Mucosa of stomach (tissue), 1 donor: Measurements from ENCODE around the gene MC1R.

Source experiments
- H3K27me3 ChIP-seq: one replicate; pipeline ENCODE4 v1.7.0; 2013; ENCODE audit warnings: mild to moderate bottlenecking, low read length; ENCODE audit not compliant: control insufficient read depth, insufficient read depth
- H3K36me3 ChIP-seq: one replicate; pipeline ENCODE4 v1.7.0; 2013; ENCODE audit warnings: low read length; ENCODE audit not compliant: control insufficient read depth, insufficient read depth
- H3K4me1 ChIP-seq: one replicate; pipeline ENCODE4 v1.7.0; 2013; ENCODE audit warnings: mild to moderate bottlenecking, low read length; ENCODE audit not compliant: control insufficient read depth, insufficient read depth
- H3K4me3 ChIP-seq: one replicate; pipeline ENCODE4 v1.7.0; 2013; ENCODE audit warnings: low read length
- H3K9ac ChIP-seq: one replicate; pipeline ENCODE4 v1.7.0; 2013; ENCODE audit warnings: mild to moderate bottlenecking, low read length, moderate library complexity
- H3K9me3 ChIP-seq: one replicate; pipeline ENCODE4 v1.7.0; 2013; ENCODE audit warnings: mild to moderate bottlenecking, low read length, moderate library complexity; ENCODE audit not compliant: control insufficient read depth
- donor health status: Pancreatic carcinoma.

The MC1R gene

GRCh38 chr16:89953671-89954406, 35.2 kb downstream of the MC1R start:
- no peaks in the 10 kb centered on the region for H3K9me3 ChIP-seq
- no peaks in the 10 kb centered on the region for H3K36me3 ChIP-seq
- peaks cover 6% of the 10 kb centered on the region for H3K4me1 ChIP-seq
- H3K27me3 ChIP-seq = no peaks in the 10 kb centered on the region
- no peak overlapping the region for H3K9ac ChIP-seq
- H3K4me3 ChIP-seq = no peak overlapping the region

DNA sequence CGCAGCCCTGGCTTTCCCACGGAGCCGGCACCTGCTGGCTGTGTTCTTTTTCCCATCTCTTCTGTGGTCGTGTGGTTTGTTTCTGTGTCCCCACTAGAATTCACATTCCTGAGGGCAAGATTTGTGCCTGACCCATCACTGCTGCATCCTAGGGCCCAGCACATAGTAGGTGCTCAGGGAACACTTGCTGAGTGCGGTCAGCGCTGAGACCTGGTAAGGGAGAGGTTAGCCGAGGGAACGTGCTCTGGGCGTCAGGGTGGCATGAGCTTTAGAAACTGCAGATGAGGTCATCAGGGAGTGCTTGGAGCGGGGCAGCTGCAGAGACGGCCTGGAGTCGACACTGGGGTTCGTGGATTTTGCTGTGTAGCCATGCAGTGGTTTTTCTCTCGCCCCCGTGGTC, 35.8 kb downstream of the MC1R start:
- Histone ChIP-seq H3K4me1 (peaks cover 2% of the 10 kb centered on the region), H3K4me3 (no peak overlapping the region), H3K36me3 (no peaks in the 10 kb centered on the region), H3K27me3 (no peaks in the 10 kb centered on the region), H3K9ac (no peak overlapping the region), H3K9me3 (no peaks in the 10 kb centered on the region)

DNA sequence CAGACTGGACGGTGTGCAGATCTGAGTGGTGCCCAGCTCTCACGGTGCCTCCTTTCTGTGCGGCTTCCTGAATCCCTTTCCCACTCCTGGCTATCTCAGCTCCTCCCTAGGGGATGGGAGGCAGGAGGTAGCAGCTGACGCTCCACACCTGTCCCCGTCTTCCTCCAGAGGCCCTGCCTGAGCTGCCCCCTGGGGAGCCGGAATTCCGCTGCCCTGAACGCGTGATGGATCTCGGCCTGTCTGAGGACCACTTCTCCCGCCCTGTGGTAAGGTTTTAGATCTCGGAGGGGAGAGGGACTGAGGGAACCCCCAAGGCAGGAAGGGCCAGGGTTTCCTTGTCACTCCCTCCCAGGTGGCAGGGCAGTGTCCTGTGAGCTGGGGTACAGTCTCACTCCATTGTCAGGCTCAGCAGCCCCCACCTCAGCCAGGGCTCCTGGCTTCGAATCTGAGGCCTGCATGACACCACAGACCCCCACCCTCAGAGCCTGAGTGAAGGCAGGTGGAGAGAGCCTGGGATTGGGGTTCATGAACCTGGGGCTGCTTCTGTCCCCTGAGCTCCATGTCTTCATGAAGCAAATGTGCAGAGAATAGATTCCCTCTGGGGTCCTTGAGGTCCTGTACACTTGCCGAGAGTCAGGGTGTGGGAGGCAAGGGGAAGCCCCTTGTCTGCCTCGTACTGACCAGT, 36.5 kb downstream of the MC1R start:
- no peaks in the 10 kb centered on the region for H3K27me3 ChIP-seq
- no peaks in the 10 kb centered on the region for H3K36me3 ChIP-seq
- no peaks in the 10 kb centered on the region for H3K9me3 ChIP-seq
- no peak overlapping the region for H3K9ac ChIP-seq
- no peak overlapping the region for H3K4me3 ChIP-seq
- no peaks in the 10 kb centered on the region for H3K4me1 ChIP-seq

GRCh38 chr16:89956505-89957215, 38.0 kb downstream of the MC1R start:
- H3K9ac ChIP-seq = no peak overlapping the region
- no peaks in the 10 kb centered on the region for H3K4me1 ChIP-seq
- H3K36me3 ChIP-seq = no peaks in the 10 kb centered on the region
- no peaks in the 10 kb centered on the region for H3K9me3 ChIP-seq
- H3K27me3 ChIP-seq = no peaks in the 10 kb centered on the region
- H3K4me3 ChIP-seq = no peak overlapping the region

DNA sequence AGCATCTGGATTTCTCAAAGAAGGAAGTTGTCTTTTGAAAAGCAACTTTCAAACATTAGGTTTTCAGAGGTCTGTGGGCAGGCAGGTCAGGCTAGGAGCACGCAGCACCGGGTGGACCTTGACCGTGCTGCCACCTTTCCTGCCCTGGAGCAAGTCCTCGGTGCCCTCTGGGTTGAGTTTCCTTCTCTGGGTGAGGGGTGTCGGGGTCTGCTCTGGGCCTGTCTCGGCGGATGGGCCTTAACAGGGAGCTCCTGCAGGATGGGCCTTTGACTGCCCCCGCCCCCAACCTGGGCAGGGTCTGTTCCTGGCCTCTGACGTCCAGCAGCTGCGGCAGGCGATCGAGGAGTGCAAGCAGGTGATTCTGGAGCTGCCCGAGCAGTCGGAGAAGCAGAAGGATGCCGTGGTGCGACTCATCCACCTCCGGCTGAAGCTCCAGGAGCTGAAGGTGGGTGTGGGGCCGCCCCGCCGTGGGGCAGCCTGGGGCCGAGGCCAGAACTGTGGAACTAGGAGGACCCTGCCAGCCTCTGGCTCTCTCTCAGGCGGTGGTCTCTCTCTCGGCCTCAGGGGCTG, 38.6 kb downstream of the MC1R start:
- H3K27me3 ChIP-seq = no peaks in the 10 kb centered on the region
- H3K9ac ChIP-seq = no peak overlapping the region
- no peak overlapping the region for H3K4me3 ChIP-seq
- no peaks in the 10 kb centered on the region for H3K4me1 ChIP-seq
- no peaks in the 10 kb centered on the region for H3K9me3 ChIP-seq
- H3K36me3 ChIP-seq = no peaks in the 10 kb centered on the region

DNA sequence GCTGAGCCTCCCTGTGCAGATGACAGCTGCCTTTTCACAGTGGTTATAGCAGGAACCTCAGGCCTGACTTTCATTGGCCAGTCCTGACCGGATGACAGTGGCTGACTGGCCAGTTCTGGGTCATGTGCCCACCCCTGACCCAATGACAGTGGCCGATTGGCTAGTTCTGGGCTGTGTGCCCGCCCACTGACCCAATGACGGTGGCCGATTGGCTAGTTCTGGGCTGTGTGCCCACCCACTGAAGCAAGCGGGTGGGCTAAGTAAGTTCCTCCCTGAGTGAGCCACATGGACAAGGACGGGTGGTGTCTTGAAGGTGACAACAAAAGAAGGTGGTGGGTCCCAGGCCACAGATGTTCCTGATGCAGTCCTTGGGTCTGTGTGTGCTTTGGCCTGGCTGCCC, 39.4 kb downstream of the MC1R start:
- no peak overlapping the region for H3K4me3 ChIP-seq
- H3K36me3 ChIP-seq = no peaks in the 10 kb centered on the region
- H3K9me3 ChIP-seq = no peaks in the 10 kb centered on the region

DNA sequence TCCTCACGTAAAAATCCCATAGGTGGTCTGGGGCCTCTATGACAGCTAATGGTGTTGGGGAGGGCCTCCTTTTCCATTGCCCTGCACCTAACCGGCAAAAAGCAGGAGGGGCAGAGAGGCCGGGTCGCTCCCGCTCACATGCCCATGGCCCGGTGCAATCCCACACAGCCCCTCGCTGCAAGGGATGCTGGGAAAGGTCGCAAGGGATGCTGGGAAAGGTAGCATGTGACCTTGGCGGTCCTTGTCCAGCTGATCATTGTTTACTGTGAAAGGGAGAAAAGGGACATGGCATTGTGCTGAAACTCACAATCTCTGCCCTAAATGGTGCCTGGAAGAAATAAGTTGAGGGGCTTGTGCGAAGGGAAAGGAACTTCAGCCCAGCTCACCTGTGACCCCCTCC, 39.9 kb downstream of the MC1R start:
- no peak overlapping the region for H3K9ac ChIP-seq
- H3K36me3 ChIP-seq = no peaks in the 10 kb centered on the region
- no peaks in the 10 kb centered on the region for H3K27me3 ChIP-seq
- no peaks in the 10 kb centered on the region for H3K9me3 ChIP-seq
- H3K4me1 ChIP-seq = no peaks in the 10 kb centered on the region
- no peak overlapping the region for H3K4me3 ChIP-seq

More for the DNA sequence above, 39.4 kb downstream of the MC1R start:
- H3K4me1 ChIP-seq = no peaks in the 10 kb centered on the region
- H3K9ac ChIP-seq = no peak overlapping the region
- H3K27me3 ChIP-seq = no peaks in the 10 kb centered on the region

GRCh38 chr16:89960966-89961365, 42.3 kb downstream of the MC1R start:
- Histone ChIP-seq H3K27me3 (no peaks in the 10 kb centered on the region), H3K36me3 (no peaks in the 10 kb centered on the region), H3K4me1 (no peaks in the 10 kb centered on the region), H3K9me3 (no peaks in the 10 kb centered on the region), H3K4me3 (no peak overlapping the region), H3K9ac (no peak overlapping the region)

- no peaks in the 10 kb centered on the region for H3K27me3 ChIP-seq
- no peaks in the 10 kb centered on the region for H3K36me3 ChIP-seq
- H3K4me1 ChIP-seq = no peaks in the 10 kb centered on the region
- no peaks in the 10 kb centered on the region for H3K9me3 ChIP-seq
- no peak overlapping the region for H3K9ac ChIP-seq
- no peak overlapping the region for H3K4me3 ChIP-seq
These were observed 43.3 kb downstream of the MC1R start for GRCh38 chr16:89961920-89962319.

- Histone ChIP-seq H3K27me3 (no peaks in the 10 kb centered on the region), H3K4me3 (no peak overlapping the region), H3K9ac (no peak overlapping the region), H3K9me3 (no peaks in the 10 kb centered on the region), H3K36me3 (no peaks in the 10 kb centered on the region), H3K4me1 (no peaks in the 10 kb centered on the region)
These were observed 44.3 kb downstream of the MC1R start for GRCh38 chr16:89962754-89963498.

DNA sequence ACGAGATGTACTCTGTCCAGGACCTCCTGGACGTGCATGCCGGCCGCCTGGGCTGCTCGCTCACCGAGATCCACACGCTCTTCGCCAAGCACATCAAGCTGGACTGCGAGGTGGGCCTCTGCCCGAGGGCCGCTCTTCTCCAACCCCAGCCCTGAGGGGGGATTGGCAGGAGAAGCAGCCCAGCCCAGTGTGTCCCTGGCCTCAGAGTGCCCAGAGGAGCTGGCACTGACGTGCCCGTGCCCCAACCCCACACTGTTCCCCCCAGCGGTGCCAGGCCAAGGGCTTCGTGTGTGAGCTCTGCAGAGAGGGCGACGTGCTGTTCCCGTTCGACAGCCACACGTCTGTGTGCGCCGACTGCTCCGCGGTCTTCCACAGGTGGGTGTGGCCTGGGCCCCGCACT, 45.5 kb downstream of the MC1R start:
- H3K9ac ChIP-seq = no peak overlapping the region
- H3K9me3 ChIP-seq = no peaks in the 10 kb centered on the region
- no peaks in the 10 kb centered on the region for H3K4me1 ChIP-seq
- H3K27me3 ChIP-seq = no peaks in the 10 kb centered on the region
- no peaks in the 10 kb centered on the region for H3K36me3 ChIP-seq
- H3K4me3 ChIP-seq = no peak overlapping the region
